GM10847 (cell line): ENCODE measurements around the gene BBC3.

ENCODE experiments used
- POLR2A ChIP-seq: IDR thresholded peaks from 2 replicates; pipeline ENCODE4 v1.6.1; 2011; ENCODE audit not compliant: insufficient read length; ENCODE audit errors: extremely low read depth

The BBC3 gene

DNA sequence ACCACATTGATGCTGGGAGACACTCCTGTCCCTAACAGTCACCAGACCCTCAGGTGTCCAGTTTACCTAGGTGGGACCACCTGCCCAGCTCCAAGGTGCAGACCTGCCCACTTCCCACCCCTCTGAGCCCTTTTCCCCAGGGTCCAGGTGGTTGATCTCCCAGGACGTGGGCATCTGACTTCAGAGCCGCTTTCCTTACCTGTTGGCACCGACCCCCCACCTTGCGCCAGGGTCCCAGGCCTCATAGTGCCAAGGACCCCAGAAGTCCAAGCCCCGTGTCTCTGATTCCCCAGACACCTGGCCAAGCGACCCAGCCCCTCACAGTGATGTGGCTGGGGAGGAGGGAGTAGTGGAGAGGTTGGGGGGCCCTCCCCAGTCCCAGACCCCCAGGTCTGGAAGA, 9.6 kb upstream of the BBC3 start:
- no peak for TF ChIP-seq POLR2A

- TF ChIP-seq POLR2A = no peak
Observed at GRCh38 chr19:47239610-47240296, 8.8 kb upstream of the BBC3 start.

DNA sequence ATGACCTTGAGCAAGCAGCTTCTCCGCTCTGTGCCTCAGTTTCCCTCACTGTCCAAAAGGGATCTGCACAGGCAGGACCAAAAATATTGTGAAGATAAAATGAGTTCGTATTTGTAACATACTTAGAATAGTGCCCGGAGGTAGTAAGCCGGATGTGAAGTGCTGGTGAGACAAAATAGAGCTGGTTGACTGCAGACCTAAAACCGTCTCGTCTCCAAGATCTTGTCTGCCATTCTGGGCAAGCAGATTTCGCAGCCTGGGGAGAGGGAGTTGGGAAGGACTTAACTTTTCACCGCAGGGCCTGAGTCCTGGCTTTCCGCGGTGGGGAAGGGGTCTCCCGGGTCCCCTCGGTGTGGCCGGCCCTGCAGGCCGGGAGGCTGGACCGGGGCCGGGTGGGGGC, 8.2 kb upstream of the BBC3 start:
- TF ChIP-seq POLR2A = no peak

- no peak for TF ChIP-seq POLR2A
Observed at GRCh38 chr19:47236072-47236675, 5.2 kb upstream of the BBC3 start.

GRCh38 chr19:47232422-47233211, 1.6 kb upstream of the BBC3 start:
- TF ChIP-seq POLR2A = no peak

- TF ChIP-seq POLR2A = peak; percentile 35
Observed at GRCh38 chr19:47231215-47232054, 436 bp upstream of the BBC3 start.

- no peak for TF ChIP-seq POLR2A
Observed at GRCh38 chr19:47230054-47230920, 712 bp downstream of the BBC3 start.

DNA sequence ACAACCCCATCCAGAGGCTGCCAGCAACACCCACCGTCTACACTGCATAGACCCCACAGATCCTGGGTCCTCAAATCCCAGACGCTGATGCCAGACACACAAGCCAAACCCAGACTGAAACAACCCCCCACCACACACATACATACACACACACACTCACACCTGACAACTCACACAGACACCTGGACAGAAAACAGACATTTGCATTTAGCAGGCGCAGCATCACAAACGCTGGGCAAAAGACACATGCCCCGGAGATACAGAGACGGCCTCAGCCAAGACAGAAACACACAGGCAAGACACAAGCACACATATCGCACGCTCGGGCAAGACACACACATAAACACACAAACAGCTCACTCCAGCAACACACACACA, 1.3 kb downstream of the BBC3 start:
- TF ChIP-seq POLR2A = no peak

- TF ChIP-seq POLR2A = no peak
Observed at GRCh38 chr19:47228937-47229675, 1.9 kb downstream of the BBC3 start.

- peak; percentile 16 for TF ChIP-seq POLR2A
Observed at GRCh38 chr19:47228168-47228936, 2.6 kb downstream of the BBC3 start.

GRCh38 chr19:47227352-47228167, 3.4 kb downstream of the BBC3 start:
- no peak for TF ChIP-seq POLR2A

DNA sequence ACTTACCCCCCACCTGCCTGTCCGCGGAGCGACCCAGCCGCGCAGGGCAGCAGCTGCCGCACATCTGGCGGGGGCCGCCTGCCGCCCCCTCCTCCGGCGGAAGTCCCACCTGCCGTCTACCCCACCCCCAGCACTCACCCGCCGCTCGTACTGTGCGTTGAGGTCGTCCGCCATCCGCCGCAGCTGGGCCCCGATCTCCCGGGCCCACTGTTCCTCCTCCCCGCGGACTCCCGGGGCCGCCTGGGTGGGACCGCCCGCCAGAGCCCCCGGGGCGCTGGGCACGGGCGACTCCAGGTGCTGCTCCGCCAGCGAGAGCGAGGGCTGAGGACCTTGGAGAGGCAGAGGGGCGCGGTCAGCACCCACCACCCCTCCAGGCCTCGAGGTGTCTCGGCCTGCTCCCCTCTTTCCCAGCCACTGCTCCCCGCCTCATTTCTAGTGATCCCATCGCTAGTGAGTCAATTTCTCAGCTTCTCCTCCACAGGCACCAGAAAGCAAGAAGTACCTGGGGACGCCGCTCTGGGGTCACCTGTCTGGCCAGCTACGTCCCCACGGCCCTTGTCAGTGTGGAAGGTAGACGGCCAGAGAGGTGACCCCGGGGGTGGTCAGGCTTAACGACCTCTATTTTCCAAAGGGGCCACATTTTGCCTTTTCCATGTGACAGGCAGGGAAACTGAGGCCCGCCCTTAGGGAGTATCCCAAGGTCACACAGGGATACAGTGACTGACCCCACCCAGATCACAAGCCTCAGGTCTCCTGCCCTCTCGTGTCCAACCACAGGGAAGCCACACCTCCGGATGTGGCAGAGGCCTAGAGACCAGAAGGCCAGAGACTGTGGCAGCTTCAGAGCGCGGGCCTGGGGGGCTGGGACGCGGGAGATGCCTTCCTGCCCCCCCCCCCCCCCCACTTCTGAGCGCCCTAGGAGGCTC, 4.3 kb downstream of the BBC3 start:
- TF ChIP-seq POLR2A = peak; percentile 48
